H9 (cell line): ENCODE measurements around the gene UBP1. TPM values are rescaled to one million over a fixed set of nuclear protein-coding genes. Genes with fewer than 3 reads are reported as not detected.

Experiments
- DNase-seq: peaks from one replicate; pipeline ENCODE4 v3.0.0-alpha.2; 2017
- H2AFZ ChIP-seq: one replicate; pipeline ENCODE4 v1.6.1; 2013; ENCODE audit warnings: mild to moderate bottlenecking, low read length, control low read depth, moderate library complexity
- H2AK5ac ChIP-seq: 2 replicates; pipeline ENCODE4 v1.6.1; 2013; ENCODE audit warnings: low read length, control low read depth, mixed read lengths; ENCODE audit not compliant: insufficient read length
- H2BK120ac ChIP-seq: one replicate; pipeline ENCODE4 v1.6.1; 2013; ENCODE audit warnings: low read depth, mild to moderate bottlenecking, low read length, control low read depth, inconsistent platforms; ENCODE audit not compliant: poor library complexity, severe bottlenecking
- H2BK12ac ChIP-seq: 2 replicates; pipeline ENCODE4 v1.6.1; 2013; ENCODE audit warnings: low read length, control low read depth, mixed read lengths, low read depth; ENCODE audit not compliant: insufficient read length
- H2BK15ac ChIP-seq: 2 replicates; pipeline ENCODE4 v1.6.1; 2013; ENCODE audit warnings: low read depth, low read length, control low read depth
- H2BK20ac ChIP-seq: one replicate; pipeline ENCODE4 v1.6.1; 2013; ENCODE audit warnings: low read depth, mild to moderate bottlenecking, low read length, control low read depth, inconsistent platforms; ENCODE audit not compliant: poor library complexity, severe bottlenecking
- H2BK5ac ChIP-seq: 2 replicates; pipeline ENCODE4 v1.6.1; 2013; ENCODE audit warnings: low read length, control low read depth, mixed read lengths; ENCODE audit not compliant: insufficient read length
- H3K14ac ChIP-seq: 2 replicates; pipeline ENCODE4 v1.6.1; 2013; ENCODE audit warnings: low read length, control low read depth; ENCODE audit not compliant: insufficient read depth
- H3K18ac ChIP-seq: 2 replicates; pipeline ENCODE4 v1.6.1; 2013; ENCODE audit warnings: low read depth, mild to moderate bottlenecking, mixed read lengths, low read length, control low read depth; ENCODE audit not compliant: insufficient read length
- H3K23ac ChIP-seq: 2 replicates; pipeline ENCODE4 v1.6.1; 2013; ENCODE audit warnings: low read length, control low read depth, mixed read lengths, low read depth; ENCODE audit not compliant: insufficient read length
- H3K23me2 ChIP-seq: 2 replicates; pipeline ENCODE4 v1.6.1; 2013; ENCODE audit warnings: low read depth, mild to moderate bottlenecking, mixed read lengths, low read length, control low read depth; ENCODE audit not compliant: insufficient read length, poor library complexity, severe bottlenecking
- H3K27ac ChIP-seq: 2 replicates; pipeline ENCODE4 v1.5.1; 2013; ENCODE audit warnings: low read length, control low read depth, mixed read lengths, low read depth; ENCODE audit not compliant: insufficient read length
- H3K27me3 ChIP-seq: 2 replicates; pipeline ENCODE4 v1.6.1; 2013; ENCODE audit warnings: low read length, control low read depth, inconsistent platforms; ENCODE audit not compliant: insufficient read depth
- H3K4ac ChIP-seq: 2 replicates; pipeline ENCODE4 v1.6.1; 2013; ENCODE audit warnings: low read depth, mild to moderate bottlenecking, control low read depth, inconsistent platforms, low read length, moderate library complexity
- H3K4me1 ChIP-seq: 2 replicates; pipeline ENCODE4 v1.6.1; 2013; ENCODE audit warnings: low read length, control low read depth, inconsistent platforms; ENCODE audit not compliant: insufficient read depth
- H3K4me2 ChIP-seq: 2 replicates; pipeline ENCODE4 v1.6.1; 2013; ENCODE audit warnings: low read length, control low read depth, mixed read lengths; ENCODE audit not compliant: insufficient read length, insufficient read depth
- H3K56ac ChIP-seq: 2 replicates; pipeline ENCODE4 v1.6.1; 2013; ENCODE audit warnings: low read depth, mild to moderate bottlenecking, mixed read lengths, low read length, control low read depth; ENCODE audit not compliant: insufficient read length
- H3K79me1 ChIP-seq: 2 replicates; pipeline ENCODE4 v1.6.1; 2013; ENCODE audit warnings: low read depth, mild to moderate bottlenecking, moderate library complexity, low read length, control low read depth, inconsistent platforms; ENCODE audit not compliant: insufficient read depth, poor library complexity, severe bottlenecking
- H3K79me2 ChIP-seq: 2 replicates; pipeline ENCODE4 v1.6.1; 2013; ENCODE audit warnings: low read length, control low read depth, inconsistent platforms; ENCODE audit not compliant: insufficient read depth
- H3K9ac ChIP-seq: 2 replicates; pipeline ENCODE4 v1.6.1; 2013; ENCODE audit warnings: low read length, control low read depth, mixed read lengths; ENCODE audit not compliant: insufficient read length; ENCODE audit errors: extremely low read depth
- H3K9me3 ChIP-seq: one replicate; pipeline ENCODE4 v1.6.1; 2013; ENCODE audit warnings: low read depth, low read length, inconsistent platforms; ENCODE audit not compliant: control insufficient read depth
- H3T11ph ChIP-seq: one replicate; pipeline ENCODE4 v1.6.1; 2013; ENCODE audit warnings: mild to moderate bottlenecking, low read length, control low read depth, inconsistent platforms
- H4K20me1 ChIP-seq: one replicate; pipeline ENCODE4 v1.6.1; 2013; ENCODE audit not compliant: control insufficient read depth, insufficient read length, insufficient read depth
- H4K5ac ChIP-seq: 2 replicates; pipeline ENCODE4 v1.6.1; 2013; ENCODE audit warnings: low read depth, mild to moderate bottlenecking, mixed read lengths, low read length, control low read depth; ENCODE audit not compliant: insufficient read length
- H4K8ac ChIP-seq: replicated peaks from 2 replicates; pipeline ENCODE4 v1.6.1; 2013; ENCODE audit warnings: low read length, control low read depth, mixed read lengths, low read depth; ENCODE audit not compliant: insufficient read length
- H4K91ac ChIP-seq: 2 replicates; pipeline ENCODE4 v1.6.1; 2013; ENCODE audit warnings: low read depth, mild to moderate bottlenecking, moderate library complexity, mixed read lengths, low read length, control low read depth; ENCODE audit not compliant: insufficient read length
- H3K27ac Mint-ChIP-seq, 3 experiments: 2 replicates in 2 of 3; 3 replicates in 1 of 3; pipeline ENCODE4 v1.8.0; 2020 to 2021; ENCODE audit warnings: mixed read lengths in 3 of 3, mild to moderate bottlenecking in 1 of 3, moderate library complexity in 1 of 3
- H3K27me3 Mint-ChIP-seq: 2 replicates; pipeline ENCODE4 v1.8.0; 2021; ENCODE audit warnings: low read depth, mild to moderate bottlenecking, moderate library complexity, mixed read lengths
- H3K36me3 Mint-ChIP-seq, 3 experiments: 2 replicates in 2 of 3; 3 replicates in 1 of 3; pipeline ENCODE4 v1.8.0; 2020 to 2021; ENCODE audit warnings: low read depth in 3 of 3, mixed read lengths in 3 of 3; ENCODE audit not compliant: insufficient read depth in 1 of 3
- H3K4me1 Mint-ChIP-seq, 2 experiments: 2 replicates each; pipeline ENCODE4 v1.8.0; 2020; ENCODE audit warnings: mixed read lengths in 2 of 2
- H3K4me3 Mint-ChIP-seq, 2 experiments: 2 replicates in 1 of 2; 3 replicates in 1 of 2; pipeline ENCODE4 v1.8.0; 2020 to 2021; ENCODE audit warnings: mild to moderate bottlenecking in 2 of 2, mixed read lengths in 2 of 2, moderate library complexity in 1 of 2
- H3K9me3 Mint-ChIP-seq, 2 experiments: 2 replicates in 1 of 2; 3 replicates in 1 of 2; pipeline ENCODE4 v1.8.0; 2020; ENCODE audit warnings: mild to moderate bottlenecking in 2 of 2, mixed read lengths in 2 of 2, moderate library complexity in 1 of 2
- WGBS: extraction: QIAGEN DNeasy Blood & Tissue Kit; methylation state at CpG from one replicate; pipeline ENCODE4 v1.1.7; 2013; ENCODE audit warnings: missing lambda C conversion rate, low lambda C conversion rate, mixed read lengths; ENCODE audit not compliant: insufficient read length; ENCODE audit errors: extremely low coverage; 5-methylcytosine and 5-hydroxymethylcytosine counted together
- total RNA-seq: library from RNA; stranded (reverse); gene quantifications from 2 replicates; pipeline ENCODE4 v1.2.1, GENCODE V29; 2021
- TF ChIP-seq, protein P1 (sequence below): fragments of 200-600 bp; sonication (generic); conservative IDR thresholded peaks from 3 replicates; pipeline ENCODE4 v1.8.0; 2021; ENCODE audit warnings: antibody characterized with exemption, mild to moderate bottlenecking

UBP1 gene
- total RNA-seq, 1 experiment from 2014 or later, result 103 TPM

DNA sequence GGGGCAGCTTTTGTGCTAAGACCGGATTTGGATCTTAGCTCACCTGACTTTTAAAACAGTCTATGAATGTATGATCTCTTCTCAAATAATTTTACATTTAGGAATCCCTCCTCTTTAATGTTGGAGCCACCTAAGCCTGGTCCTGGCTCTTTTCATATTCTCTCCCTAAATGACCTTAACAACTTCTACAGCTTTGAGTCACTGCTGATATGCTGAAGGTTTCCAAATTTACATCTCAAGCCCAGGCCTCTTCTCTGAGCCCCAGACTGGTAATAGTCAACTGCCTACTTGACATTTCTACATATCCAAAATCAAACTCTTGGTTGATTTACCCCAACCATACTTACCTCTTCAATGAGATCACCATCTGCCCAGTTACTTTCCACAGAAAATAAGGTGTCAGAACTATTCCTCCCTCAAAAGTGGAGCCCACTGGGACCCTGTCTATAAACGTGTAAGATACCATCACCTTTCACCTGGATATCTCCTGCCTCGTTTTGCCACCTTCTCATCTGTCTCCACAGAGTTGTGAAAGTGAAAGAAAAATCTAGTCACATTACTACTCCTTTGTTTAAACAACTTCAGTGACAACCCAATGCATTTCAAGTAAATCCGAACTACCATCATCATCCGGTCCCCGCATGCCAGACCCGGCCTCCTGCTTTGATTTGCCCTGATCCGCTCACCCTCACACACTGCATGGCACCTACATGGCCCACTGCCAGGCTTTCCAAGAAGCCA is 48.8 kb downstream of the UBP1 start:
- no peak overlapping the region for H2BK120ac ChIP-seq
- no peak overlapping the region for H2BK15ac ChIP-seq

More for the DNA sequence above, 48.8 kb downstream of the UBP1 start:
- Histone ChIP-seq H3K4me2 (no peak overlapping the region), H3K79me1 (no peaks in the 10 kb centered on the region), H3K14ac (no peak overlapping the region), H2BK20ac (no peak overlapping the region), H3K9me3 (no peaks in the 10 kb centered on the region), H2BK5ac (no peak overlapping the region), H3K4ac (no peak overlapping the region), H4K91ac (no peak overlapping the region), H3K79me2 (no peaks in the 10 kb centered on the region), H3K27ac (no peak overlapping the region), H3K23ac (no peak overlapping the region), H3K4me1 (peaks cover 2% of the 10 kb centered on the region; the same call in 1 of the 2 replicates), H2AFZ (no peak overlapping the region), H3K23me2 (no peaks in the 10 kb centered on the region), H3K56ac (no peak overlapping the region), H2AK5ac (no peak overlapping the region), H3K18ac (no peak overlapping the region), H4K5ac (no peak overlapping the region), H4K20me1 (no peaks in the 10 kb centered on the region), H3T11ph (no peak overlapping the region), H4K8ac (no peak overlapping the region), H2BK12ac (no peak overlapping the region), H3K27me3 (no peaks in the 10 kb centered on the region), H3K9ac (no peak overlapping the region)
- H3K36me3 Mint-ChIP-seq, result peaks cover 28 to 86% (median 80%) of the 10 kb centered on the region in 3 experiments; a peak in 6 of 7 replicates
- H3K27ac Mint-ChIP-seq, result peak overlapping the region in 2 of 3 experiments; percentile 37 to 48; a peak in 4 of 7 replicates
- H3K4me3 Mint-ChIP-seq, result no peak overlapping the region
- peaks cover 10 to 11% of the 10 kb centered on the region in 2 experiments for H3K4me1 Mint-ChIP-seq
- DNase-seq, result no peak
- no peaks in the 10 kb centered on the region for H3K9me3 Mint-ChIP-seq
- TF ChIP-seq, protein P1, sequence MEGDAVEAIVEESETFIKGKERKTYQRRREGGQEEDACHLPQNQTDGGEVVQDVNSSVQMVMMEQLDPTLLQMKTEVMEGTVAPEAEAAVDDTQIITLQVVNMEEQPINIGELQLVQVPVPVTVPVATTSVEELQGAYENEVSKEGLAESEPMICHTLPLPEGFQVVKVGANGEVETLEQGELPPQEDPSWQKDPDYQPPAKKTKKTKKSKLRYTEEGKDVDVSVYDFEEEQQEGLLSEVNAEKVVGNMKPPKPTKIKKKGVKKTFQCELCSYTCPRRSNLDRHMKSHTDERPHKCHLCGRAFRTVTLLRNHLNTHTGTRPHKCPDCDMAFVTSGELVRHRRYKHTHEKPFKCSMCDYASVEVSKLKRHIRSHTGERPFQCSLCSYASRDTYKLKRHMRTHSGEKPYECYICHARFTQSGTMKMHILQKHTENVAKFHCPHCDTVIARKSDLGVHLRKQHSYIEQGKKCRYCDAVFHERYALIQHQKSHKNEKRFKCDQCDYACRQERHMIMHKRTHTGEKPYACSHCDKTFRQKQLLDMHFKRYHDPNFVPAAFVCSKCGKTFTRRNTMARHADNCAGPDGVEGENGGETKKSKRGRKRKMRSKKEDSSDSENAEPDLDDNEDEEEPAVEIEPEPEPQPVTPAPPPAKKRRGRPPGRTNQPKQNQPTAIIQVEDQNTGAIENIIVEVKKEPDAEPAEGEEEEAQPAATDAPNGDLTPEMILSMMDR, result no peak
- no peaks in the 10 kb centered on the region for H3K27me3 Mint-ChIP-seq
- WGBS, result no CpG with 5 or more reads among the region's 8 CpGs
